Parietal lobe (tissue), 2 donors: ENCODE measurements around the gene IKBKE. TPM values are rescaled to one million over a fixed set of nuclear protein-coding genes. Genes with fewer than 3 reads are reported as not detected.

Experiments
- small RNA-seq: library from RNA; depleted of rRNA; stranded (forward); fragments of <200 nt; gene quantifications from one replicate; pipeline ENCODE3, GENCODE V24; 2014; ENCODE audit warnings: low replicate concordance
- total RNA-seq: library from RNA; depleted of rRNA; stranded (reverse); fragments of >200 nt; gene quantifications from one replicate; pipeline ENCODE4 v1.2.3, GENCODE V29; 2014

The IKBKE gene
- 0.94 TPM for total RNA-seq

DNA sequence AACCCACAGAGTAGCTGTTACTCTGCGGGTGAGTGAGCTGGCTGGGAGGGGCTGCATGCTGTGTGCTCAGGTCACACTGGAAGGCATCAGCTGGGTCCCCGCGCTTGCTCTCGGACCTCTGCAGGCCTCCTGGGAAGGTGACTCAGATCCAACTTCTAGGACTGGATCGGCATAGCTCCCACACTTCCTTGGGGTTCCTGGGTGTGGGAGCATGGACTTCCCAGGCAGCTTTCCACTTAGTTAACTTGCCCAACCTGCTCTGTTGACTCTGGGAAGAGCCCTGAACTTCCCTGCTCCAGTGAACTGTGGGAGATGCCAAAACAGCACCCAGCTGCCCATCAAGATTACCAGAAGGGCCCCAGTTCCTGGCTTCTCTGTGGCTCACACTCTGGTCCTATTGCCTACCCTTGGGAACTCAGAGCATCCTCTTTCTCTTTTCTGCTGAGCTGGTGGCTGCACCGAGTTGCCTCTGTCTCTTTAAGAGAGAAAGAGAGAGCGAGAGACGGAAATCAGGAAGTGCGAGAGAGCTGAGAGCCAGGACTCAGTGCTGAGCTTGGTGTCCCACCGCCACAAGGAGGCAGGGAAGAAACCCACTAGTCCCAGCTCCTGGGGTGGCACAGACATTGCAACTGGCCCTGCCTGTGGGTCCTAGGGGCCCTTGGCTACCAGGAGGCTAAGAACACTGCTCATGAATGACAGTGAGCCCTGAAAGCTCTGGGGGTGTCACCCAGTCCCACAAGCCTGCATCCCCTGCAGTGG lies at the start of gene IKBKE:
TSS of gene IKBKE (plus strand) at position 544 of the 759 bp plus-strand sequence. CDS start 2,752 bp downstream, outside the sequence.

GRCh38 chr1:206507284-206508129 lies 37.2 kb downstream of the IKBKE start, which contains the start of gene RASSF5:
Gene RASSF5, plus strand, starts transcription at chr1:206507531. Its CDS starts 72 bp downstream, at chr1:206507603.

Small RNA genes lying within 50 kb of the gene (small RNA-seq; reads per million reads assigned to genes)
- not detected for gene MIR6769B

Other genes starting within 250 kb of the IKBKE start
- gene RASSF5, start 37.1 kb downstream of the IKBKE start, total RNA-seq, result 1.3 TPM
- gene EIF2D, start 142.0 kb downstream of the IKBKE start, total RNA-seq, result 23.5 TPM
- gene DYRK3, start 165.1 kb downstream of the IKBKE start, total RNA-seq, result 13.5 TPM
- gene MAPKAPK2, start 214.4 kb downstream of the IKBKE start, total RNA-seq, result 11.3 TPM